HG03025 (cell line): ENCODE measurements around the gene RPP40.

Source experiments
- ATAC-seq: cut with Tn5 transposase; IDR thresholded peaks from one replicate; pipeline ENCODE4 v1.9.1; 2021; ENCODE audit warnings: mild to moderate bottlenecking, moderate library complexity; ENCODE audit not compliant: unreplicated experiment, low FRiP score

Gene RPP40

DNA sequence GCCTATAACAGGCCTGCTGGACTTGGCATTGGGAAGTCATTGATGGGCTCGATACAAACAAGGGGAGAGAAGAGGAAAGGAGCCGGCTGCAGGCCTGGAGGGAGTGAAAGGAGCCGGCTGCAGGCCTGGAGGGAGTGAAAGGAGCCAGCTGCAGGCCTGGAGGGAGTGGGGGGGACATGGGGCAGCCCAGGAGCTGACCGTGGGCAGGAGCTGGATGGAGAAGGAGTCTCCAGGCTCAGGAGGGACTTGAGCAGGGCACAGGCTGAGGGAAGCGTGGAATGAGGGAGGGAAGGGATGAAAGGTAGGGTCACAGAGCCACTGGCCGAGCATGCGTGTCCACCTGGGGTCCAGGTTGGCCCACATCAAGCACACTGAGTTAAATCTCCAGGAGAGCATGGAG is 32.0 kb downstream of the RPP40 start:
- no peak for ATAC-seq

DNA sequence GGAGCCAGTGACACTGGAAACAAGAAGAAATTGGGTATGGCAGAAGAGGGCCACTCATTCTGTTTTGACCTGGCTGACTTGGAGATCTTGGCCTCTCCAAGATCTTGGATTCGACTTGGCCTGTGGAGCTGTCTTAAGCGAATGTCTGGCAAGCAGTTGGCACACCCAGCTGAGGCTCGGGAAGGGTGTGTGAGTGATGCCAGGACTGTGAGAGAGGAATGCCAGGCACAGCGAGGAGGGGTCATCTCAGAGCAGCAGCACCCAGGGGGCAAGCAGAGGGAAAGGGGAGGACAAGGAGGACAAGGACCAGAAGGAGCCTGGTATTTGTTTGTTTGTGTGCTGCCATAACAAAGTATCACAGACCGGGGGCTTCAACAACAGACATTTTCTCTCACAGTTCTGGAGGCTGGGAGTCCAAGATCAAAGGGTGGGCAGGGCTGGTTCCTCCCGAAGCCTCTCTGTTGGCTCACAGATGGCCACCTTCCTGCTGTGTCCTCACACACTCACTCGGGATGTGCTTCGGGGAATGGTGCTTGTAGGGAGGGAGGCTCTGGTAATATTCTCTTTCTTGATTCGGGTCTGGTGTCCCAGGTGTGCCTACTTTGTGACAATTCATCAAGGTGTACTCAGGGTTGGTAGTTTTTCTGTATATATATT is 33.0 kb downstream of the RPP40 start:
- no peak for ATAC-seq

DNA sequence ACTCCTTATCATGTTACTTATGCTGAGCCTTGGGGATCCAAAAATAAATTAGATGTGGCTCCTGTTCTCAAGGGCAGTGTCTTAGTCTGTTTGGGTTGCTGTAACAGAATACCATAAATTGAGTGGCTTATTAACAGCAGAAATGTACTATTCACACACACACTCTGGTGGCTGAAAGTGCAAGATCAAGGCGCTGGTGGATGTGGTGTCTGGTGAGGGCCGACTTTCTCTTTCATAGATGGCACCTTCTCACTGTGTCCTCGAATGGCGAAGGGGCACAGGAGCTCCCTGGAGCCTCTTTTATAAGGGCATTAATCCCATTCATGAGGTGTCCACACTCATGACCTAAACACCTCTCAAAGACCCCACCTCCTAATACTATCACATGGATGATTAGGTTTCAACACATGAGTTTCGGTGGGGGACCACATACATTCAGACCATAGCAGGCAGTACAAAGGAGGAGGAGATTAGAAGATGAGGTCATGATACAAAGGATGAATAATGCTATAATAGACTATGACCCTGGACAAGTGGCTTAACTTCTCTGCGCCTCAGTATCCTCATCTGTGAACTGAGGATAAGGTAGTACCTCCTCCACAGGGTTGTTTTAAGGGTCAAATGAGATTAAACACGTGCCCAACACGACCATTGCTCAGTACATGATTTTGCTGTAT is 34.1 kb downstream of the RPP40 start:
- ATAC-seq = no peak

DNA sequence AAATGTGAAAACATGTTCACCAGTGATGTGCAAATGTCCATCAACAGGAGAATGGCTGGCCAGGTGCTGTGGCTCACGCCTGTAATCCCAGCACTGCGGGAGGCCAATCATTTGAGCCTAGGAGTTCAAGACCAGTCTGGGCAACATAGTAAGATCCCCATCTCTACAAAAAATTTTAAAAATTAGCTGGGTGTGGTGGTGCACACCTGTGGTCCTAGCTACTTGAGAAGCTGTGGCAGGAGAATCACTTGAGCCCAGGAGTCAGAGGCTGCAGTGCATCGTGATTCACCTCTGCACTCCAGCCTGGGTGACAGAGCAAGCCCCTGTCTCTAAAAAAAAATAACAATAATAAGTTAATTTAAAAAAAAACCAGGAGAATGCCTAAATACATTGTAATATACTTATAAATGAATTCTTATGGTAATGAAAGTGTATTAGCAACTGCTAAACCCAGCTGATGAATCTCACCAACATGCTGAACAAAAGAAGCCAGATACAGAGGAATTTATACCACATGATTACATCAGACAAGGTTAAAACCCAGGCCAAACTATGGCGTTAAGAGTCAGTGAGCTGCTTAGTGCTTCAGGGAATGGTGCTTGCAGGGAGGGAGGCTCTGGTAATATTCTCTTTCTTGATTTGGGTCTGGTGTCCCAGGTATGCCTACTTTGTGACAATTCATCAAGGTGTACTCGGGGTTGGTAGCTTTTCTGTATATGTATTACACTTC is 36.4 kb downstream of the RPP40 start:
- ATAC-seq = no peak

DNA sequence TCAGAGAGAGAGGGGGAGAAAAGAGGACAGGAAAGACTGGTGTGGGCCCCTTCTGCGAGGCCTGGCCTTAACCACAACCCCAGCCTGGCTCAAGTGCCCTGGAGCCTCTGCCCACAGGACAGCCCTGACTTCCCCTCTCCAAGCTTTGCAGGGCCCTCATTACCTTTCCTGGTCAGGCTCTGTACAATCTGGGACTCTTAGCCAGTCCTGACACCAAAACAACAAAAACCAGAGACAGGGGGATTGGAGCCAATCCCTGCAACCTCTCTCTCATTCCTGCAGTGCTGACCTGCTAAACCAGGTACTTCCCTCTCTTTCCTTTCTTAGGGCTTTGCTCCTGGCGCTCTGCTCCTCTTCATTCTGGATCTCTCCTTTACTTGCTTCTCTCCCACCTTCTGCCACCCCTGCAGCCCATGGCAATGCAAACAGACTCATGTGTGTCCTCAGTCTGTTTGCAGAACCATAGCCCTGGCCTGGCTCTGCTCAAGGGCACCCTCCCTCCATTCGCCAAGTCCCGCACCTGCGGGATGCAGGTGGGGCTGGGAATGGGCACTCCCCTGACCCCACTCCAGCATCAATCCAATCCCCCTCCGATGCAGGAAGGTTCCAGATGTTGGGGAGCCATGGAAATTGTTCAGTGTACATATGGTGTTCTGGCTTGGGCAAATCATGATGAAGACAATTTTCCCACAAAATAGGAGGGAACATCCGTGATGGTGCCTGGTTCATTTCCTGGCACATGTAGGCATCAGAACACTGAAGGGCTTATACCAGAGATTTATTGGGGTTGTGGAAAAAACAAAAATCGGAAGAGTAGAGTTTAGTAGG is 38.1 kb downstream of the RPP40 start:
- ATAC-seq = no peak

DNA sequence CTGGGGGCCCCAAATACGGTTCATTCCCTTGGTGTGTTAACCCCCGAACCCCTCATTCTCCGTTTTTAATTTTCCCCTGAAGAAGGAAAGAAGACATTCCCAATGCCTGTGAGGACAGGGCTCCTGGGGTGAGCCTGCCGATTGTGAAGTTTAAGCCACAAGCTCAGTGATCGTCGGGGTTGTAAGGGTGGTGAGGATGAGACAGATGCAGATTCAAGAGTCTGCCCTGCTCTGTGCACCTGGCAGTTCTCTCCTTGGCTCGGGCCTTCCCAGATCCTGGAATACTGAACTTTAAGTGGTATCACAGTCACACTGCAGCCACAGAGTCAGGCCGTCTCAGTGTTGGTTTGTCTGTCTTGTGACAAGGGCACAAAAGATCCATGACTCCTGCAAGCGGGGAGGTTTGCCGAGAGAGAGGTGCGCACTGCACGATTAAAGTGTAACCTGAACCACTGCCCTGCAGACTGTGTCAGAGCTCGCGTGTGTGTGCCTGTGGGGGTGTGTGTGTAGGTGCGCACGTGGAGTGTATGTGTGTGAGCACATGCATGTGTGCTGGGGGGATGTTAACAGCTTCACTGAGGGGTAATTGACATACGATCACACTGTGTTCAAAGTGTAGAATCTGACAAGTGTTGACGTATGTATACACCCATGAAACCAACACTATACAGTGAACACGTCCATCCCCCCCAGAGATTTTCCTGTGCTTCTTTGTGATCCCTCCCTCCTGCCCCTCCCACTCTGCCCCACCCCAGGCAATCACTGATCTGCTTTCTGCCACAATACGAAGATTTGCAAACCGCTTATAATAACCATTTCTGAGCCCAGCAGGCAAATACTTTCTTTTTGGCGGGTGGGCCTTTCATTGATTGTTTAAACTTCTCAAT is 38.9 kb downstream of the RPP40 start:
- ATAC-seq = no peak

DNA sequence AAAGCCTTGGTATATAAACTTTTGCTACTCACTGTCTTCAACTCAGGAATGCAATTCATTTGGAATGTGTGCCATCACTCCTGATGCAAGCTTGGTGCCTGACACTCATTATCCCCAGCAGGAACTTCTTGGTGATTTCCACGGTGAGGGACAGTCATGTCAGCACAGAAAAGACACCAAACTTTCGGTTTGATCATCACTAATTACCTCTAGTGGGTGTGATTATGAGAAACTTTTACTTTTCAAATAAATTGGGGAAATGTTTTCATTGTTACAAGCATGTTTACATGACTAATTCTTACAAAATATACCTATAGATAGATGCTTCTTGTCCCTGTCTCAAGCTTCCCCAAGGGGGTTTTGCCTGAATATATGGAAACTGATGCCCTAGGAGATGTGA is 40.9 kb downstream of the RPP40 start:
- ATAC-seq = no peak

DNA sequence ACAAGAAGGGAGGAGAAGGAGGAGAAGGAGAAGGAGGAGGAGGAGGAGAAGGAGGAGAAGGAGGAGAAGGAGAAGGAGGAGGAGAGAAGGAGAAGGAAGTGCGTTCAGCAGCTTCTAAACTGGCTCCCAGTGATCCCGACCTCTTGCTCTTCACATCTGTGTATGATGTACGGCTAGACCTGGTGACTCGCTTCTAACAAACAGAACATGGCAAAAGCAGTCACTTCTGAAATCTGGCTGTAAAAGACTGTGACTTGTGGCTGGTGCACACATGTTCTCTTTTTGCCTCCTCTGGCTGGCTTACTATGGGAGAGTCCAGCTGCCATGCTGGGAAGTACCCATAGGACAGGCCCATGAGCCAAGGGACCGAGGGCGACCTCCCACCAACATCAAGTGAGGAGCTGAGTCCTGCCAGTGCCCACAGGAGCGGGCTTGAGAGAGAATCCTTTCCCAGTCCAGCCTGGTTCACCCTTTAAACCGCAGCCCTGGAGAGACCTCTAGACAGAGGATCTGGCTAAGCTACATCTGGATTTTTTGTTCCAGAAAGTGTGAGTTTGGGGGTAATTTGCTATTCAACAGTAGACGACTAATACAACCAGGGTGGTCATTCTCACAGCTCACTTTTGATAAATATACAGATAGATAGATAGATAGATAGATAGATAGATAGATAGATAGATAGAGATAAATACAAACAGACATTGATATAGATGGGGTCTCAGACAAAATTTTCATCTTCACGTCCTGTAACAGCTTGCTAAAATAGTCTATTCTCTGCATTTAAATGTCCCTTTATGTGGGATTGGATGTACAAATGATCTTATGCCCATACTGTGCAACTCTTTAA is 42.3 kb downstream of the RPP40 start:
- ATAC-seq = no peak

DNA sequence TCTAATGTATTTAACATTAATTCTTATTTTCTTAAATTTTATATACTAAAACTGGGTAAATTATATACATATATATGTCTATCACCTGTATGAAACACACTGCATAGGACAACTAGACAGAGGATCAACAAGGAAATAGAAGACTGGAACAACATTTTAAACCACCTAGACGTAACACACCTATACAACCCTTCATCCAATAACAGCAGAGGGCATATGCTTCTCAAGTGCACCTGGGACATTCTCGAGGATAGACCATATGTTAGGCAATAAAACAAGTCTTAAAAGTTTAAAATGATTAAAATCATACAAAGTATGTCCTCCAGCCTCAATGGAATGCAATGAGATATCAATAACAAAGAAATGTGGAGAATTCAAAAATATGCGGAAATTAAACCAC is 45.2 kb downstream of the RPP40 start:
- no peak for ATAC-seq

DNA sequence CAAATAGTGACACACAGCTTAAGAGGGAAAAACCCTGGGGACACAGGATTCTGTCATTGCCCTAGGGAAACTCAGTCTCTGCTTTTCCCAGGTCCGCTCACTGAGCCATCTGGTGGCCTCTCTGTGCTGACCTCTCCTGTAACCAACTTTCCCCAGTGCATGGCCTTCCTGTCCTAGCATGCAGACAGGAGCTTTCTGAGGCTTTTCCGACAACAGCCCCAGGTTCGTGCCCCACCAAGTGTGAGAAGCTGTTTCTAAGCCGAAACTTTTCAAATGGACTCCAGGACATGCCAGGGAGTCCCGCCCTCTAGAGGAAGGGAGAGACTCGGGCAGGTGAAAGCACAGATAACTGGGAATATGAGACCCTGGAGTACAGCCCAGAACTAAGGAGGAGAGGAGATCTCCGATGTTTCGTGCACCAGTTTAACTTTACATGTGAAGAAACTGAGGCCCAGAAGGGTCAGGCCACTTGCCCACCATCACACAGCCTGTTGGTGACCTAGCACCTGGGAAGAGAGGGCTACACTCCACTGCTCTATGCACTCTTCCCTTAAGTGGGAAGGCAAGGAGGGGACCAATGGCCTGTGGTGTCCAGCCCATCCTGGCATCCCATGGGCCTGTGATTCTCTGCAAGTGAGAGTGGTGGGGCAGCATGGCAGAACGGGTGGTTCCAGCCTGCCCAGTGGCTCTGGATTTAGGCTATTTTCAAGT is 46.2 kb downstream of the RPP40 start:
- no peak for ATAC-seq

DNA sequence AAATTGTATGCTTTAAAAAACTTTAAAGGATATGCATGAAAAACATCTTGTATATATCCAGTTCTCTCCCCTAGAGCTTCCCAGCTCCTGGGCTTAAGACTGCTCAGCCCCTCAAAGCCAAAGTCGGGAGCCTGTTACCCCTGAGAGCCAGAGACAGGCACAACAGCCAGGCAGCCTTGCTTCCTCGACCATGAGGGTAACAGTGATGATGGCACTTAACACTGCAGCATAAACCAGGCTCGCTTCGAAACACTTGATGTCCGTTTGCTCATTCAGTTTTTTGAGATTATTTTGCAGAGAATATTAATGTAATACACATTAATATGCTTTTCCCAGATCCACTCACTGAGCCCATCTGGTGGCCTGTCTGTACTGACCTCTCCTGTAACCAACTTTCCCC is 47.2 kb downstream of the RPP40 start:
- ATAC-seq = no peak

DNA sequence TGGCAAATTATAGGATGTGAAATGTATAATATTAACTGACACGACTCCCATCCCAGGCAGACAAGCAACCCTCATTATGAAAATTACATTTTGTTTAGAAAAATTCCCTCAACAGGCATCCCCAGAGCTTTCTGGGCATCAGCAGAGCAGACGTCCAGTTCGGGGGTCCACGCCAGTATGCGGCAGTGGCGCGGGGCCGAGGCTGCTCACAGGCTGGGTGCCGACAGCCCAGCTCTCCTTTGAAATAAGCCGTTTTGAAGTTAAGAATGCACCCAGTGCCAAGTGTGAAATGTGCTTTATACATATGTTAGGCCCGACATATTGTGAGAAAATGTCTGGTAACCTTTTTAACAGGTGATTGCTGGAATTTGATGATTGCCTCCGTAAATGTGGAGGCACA is 50.4 kb downstream of the RPP40 start:
- ATAC-seq = no peak

DNA sequence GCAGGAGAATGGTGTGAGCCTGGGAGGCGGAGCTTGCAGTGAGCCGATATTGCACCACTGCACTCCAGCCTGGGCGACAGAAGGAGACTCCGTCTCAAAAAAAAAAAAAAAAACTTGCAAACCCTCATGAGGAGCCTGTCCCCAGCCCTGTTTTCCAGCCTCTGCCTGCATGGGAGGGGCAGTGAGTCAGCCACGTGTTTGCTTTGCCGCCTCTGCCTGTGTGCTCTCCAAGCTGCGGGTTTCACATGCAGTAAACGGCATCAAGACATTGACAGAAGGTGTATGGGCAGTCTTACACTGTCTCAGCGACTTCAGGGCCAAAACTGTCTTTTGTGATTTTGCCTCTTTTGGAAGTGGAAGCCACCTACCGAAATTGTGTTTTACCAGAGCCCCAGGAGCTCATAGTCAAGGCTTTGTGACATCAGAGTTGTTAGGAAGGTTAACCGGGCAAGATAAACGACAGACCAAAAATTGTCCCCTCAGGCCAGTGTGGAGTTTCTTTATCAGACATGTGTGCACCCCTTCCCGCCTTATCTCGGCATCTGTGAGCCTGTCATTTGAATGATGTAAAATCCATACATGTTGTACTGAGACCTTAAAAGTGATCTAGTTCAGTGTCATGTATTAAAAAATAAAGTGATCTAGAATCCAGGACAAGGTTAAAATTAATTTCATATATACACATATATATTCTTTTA is 52.9 kb downstream of the RPP40 start:
- ATAC-seq = no peak

DNA sequence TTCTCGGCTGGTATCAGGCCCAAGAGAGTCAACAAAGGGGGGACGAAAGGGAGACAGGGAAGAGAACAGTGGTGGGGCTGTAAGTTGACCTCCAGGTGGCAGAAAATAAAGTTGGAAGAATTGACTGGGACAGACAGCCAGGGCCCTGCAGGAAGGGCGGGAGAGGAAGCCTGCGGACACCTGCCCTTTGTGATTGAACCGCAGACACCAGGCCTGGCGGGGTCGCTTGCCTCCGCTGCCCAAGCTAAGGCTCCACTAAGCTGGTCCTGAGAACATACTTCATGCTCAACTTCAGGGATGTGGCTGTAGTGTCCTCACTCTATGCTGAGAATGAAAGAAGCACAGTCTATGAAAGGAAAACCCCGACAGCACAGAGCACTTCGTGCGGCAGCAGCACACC is 53.8 kb downstream of the RPP40 start:
- ATAC-seq = no peak

DNA sequence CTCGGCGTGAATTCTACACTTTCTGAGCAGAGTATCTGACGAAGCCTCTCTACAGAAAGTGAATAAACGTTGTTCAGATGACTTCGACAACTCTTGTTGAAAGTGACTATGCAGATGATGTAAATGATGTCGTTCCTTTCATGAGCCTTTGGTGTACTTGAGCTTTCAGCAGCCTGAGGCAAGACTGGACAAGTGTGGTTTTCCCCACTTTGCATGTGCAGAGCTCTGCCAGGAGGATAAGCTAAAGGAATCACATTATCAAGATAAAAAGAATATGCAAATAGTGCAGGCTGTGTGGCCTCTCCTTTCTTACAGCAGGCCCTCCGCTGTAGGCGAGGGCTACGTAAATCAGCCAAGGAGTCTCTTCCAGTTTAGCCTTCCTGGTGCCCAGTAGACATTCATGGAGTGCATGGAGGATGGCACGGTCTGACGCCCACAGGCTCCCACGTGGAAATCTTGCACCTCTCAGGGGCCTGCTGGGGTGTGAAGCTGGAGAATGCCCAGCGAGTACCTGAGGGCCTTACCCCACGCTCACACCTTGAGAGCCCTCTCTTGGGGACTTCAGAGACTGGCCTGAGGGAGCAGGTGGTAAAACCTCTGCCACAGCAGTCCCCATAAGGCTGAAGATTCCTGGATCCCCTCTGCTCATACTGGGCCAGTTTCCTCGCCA is 54.9 kb downstream of the RPP40 start:
- no peak for ATAC-seq

DNA sequence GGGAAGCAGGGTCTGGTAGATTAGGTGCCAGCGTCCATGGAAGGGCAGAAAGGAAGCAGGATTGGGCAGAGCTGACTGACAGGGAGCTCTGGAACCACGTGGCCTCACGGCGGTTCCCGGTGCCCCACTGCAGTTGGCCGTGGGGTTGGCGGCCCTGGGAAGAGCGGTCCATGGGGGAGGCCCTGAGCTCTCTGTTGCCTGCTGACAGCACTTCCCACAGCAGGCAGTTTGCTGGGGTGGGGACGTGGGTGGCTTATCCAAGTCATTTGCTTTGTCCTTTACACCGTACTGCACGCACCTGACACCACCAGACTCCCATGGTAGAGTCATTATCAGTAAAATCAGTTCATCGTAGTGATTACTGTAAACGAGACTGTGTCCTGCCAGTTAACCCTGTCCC is 56.1 kb downstream of the RPP40 start:
- ATAC-seq = no peak

DNA sequence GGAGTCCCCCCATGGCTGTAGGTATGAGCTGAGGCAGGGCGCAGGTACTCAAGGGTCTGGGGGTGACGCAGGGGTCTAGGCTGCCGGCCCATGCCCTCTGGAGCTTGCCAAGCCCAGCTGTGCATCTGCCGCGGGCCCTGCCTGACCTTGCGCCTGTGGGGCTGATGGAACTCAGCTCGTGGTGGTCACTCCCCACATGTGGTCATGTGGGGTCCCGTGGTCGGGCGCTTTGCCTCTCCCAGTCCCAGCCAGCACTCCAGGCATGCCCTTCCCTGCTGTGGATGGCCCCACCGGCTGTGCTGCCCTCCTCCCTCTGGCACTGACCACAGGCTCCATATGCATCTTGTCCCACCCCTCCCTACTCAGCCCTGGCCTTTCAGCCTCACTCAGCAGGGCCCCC is 57.3 kb downstream of the RPP40 start:
- no peak for ATAC-seq
